ENCODE measurements around the gene WWOX.

The WWOX gene

DNA sequence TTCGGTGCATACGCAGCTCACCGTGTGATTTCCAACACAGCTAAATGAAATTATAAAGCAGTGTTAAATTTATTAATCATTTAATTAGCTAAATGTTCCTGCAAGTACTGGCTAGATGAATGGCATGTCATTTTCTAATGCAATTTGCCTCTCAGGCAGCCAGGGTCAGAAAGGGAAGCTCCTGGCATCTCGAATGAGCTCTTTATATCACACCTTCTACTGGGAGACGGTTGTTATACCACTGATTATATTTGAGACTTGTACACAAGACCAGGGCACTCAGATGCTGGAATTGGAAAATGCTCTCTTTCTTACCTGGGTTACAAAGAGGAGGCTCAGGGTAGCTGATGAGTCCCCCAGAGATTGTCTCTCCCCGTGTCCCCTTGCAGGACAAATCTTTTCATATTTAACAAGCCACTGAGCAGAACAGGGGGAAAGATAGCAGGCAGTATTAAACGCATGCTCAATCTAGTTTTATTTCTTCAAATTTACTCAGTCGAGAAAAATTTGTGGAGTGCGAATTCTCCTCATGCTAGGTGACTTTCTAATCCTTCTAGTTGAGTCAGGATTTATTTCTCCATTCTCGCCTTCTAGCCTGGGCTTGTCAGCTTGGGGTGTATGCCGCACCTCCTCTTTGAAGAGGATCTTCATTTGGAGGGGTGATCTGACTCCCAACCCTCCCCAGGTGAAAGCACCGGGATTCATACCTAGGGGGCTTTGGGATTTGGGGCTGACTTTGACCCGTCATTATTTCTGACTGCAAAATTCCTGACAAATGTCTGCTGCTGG is 1060.0 kb downstream of the WWOX start:
- DNase-seq (ENCODE audit: low read depth, low spot score), result no peak
- no peaks in the 10 kb centered on the region for H3K36me3 ChIP-seq (ENCODE audit: insufficient read depth, low read length)
- no peak overlapping the region for H3K27ac ChIP-seq
- no peak overlapping the region for H3K9ac ChIP-seq (ENCODE audit: insufficient read length)
- no peak overlapping the region for H3K4me3 ChIP-seq
- no peak for TF ChIP-seq FOXP2 (optimal IDR thresholded peaks at IDR 0.05; ENCODE audit: control extremely low read depth, extremely low read length, insufficient read depth)
- TF ChIP-seq POLR2AphosphoS5 (IDR thresholded peaks at IDR 0.05; ENCODE audit: borderline replicate concordance, low read depth, low read length), result no peak
- TF ChIP-seq EZH2 (IDR thresholded peaks at IDR 0.05), result no peak
- H3K9me3 ChIP-seq (ENCODE audit: low read depth, low read length), result no peaks in the 10 kb centered on the region

DNA sequence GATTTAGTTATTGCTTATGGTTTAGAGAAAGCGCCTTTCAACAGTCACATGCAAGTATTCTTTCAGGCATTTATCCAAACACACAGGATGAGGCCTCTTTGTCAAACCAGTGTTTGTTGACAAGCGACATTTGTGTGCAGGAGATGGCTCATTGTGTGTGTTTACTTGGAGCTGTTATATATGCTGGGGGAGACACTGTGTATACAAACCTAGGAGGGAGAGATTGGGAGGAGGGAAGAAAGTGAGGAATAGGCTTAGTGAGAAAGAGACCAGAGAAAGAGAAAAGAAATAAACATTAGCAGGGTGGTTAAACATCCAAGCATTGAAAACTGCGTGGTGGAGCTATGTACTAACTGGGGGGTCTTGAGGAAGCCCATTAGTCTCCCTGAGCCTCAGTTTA is 1063.5 kb downstream of the WWOX start:
- Histone ChIP-seq H3K9ac (ENCODE audit: insufficient read length) (no peak overlapping the region), H3K27ac (no peak overlapping the region), H3K9me3 (ENCODE audit: low read depth, low read length) (no peaks in the 10 kb centered on the region), H3K4me3 (no peak overlapping the region), H3K36me3 (ENCODE audit: insufficient read depth, low read length) (no peaks in the 10 kb centered on the region)
- TF ChIP-seq FOXP2 (optimal IDR thresholded peaks at IDR 0.05; ENCODE audit: control extremely low read depth, extremely low read length, insufficient read depth) (no peak), POLR2AphosphoS5 (IDR thresholded peaks at IDR 0.05; ENCODE audit: borderline replicate concordance, low read depth, low read length) (no peak), EZH2 (IDR thresholded peaks at IDR 0.05) (no peak)
- DNase-seq (ENCODE audit: low read depth, low spot score), result no peak

DNA sequence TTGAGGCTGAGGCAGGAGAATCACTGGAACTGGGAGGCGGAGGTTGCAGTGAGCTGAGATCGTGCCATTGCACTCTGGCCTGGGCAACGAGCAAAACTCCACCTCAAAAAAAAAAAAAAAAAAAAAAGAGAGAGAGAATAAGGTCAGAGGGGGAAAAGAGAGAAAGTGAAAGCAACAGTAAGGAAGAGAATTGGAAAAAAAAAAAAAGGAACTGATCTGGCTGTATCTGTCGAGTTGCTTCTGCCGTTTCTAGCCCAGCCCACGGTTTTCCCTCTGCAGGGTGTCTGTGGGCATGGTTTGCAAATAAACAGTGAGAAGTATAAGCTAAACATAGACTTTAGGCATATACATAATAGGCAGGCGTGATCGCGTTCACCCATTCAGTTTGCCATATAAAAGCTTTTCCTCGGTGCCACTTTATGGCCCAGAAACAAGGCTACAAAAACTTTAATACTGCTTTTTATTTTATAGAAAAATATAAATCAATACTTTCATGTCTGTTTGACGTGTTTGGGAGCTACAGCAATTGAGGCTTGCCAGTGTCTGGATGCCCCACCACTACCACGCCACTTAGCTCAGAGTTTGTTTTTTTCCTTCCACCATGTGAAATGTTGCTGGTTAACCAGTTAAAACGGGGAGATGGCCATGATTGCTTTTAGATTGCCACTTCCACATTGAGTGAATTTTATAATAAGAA is 1064.4 kb downstream of the WWOX start:
- Histone ChIP-seq H3K9me3 (ENCODE audit: low read depth, low read length) (no peaks in the 10 kb centered on the region), H3K4me3 (no peak overlapping the region), H3K9ac (ENCODE audit: insufficient read length) (no peak overlapping the region), H3K27ac (no peak overlapping the region), H3K36me3 (ENCODE audit: insufficient read depth, low read length) (no peaks in the 10 kb centered on the region)
- no peak for TF ChIP-seq POLR2AphosphoS5 (IDR thresholded peaks at IDR 0.05; ENCODE audit: borderline replicate concordance, low read depth, low read length)
- TF ChIP-seq EZH2 (IDR thresholded peaks at IDR 0.05), result no peak
- TF ChIP-seq FOXP2 (optimal IDR thresholded peaks at IDR 0.05; ENCODE audit: control extremely low read depth, extremely low read length, insufficient read depth), result no peak
- DNase-seq (ENCODE audit: low read depth, low spot score), result no peak

DNA sequence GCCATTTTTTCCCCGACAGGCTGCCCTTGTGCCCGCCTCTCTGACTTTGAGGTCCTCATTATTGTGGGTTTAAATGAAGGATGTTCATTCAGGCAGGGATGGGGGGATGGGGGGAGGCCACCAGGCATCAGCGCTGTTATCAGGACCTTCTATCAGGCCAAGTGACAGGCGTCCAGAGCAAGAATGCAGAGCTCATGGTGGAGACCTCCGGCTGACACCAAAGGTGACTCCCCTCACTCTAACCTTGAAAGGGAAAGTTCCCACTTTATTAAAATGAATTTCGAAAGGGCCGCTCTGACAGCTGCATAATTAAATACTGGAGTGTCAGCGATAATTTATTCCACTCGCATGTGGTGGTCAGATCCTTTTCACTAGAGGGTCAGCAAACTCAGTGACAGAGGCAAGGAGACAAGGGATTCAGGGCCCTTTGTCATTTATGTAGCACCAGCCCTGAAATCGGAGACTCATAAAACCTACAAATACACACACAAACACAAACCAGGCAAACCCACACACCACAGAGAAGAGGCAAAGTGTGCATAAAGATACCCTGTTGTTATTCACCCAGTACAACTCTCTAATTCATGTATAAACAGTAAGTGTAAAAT is 1065.0 kb downstream of the WWOX start:
- Histone ChIP-seq H3K9me3 (ENCODE audit: low read depth, low read length) (no peaks in the 10 kb centered on the region), H3K36me3 (ENCODE audit: insufficient read depth, low read length) (no peaks in the 10 kb centered on the region), H3K4me3 (no peak overlapping the region), H3K27ac (no peak overlapping the region), H3K9ac (ENCODE audit: insufficient read length) (no peak overlapping the region)
- no peak for DNase-seq (ENCODE audit: low read depth, low spot score)
- TF ChIP-seq FOXP2 (optimal IDR thresholded peaks at IDR 0.05; ENCODE audit: control extremely low read depth, extremely low read length, insufficient read depth), result no peak
- no peak for TF ChIP-seq POLR2AphosphoS5 (IDR thresholded peaks at IDR 0.05; ENCODE audit: borderline replicate concordance, low read depth, low read length)
- TF ChIP-seq EZH2 (IDR thresholded peaks at IDR 0.05), result no peak

DNA sequence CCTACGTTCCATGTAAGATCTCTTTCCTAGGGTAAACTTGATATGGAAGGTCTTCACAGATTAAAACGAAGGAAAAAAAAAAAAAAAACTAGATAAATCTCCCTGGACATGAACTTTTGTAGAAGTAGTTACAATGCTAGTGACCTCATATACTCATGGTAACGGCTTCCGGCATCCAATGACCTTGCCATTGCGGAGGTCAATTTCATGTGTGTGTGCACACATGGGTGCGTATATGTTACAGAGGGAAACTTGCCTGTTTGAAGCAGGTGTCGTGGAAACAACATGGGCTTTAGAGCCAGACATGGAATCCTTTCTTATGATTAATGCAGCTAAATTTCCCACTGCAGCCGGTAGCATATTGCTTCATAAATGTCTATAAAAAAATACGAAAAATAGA is 1065.6 kb downstream of the WWOX start:
- no peak overlapping the region for H3K27ac ChIP-seq
- DNase-seq (ENCODE audit: low read depth, low spot score), result no peak
- H3K9ac ChIP-seq (ENCODE audit: insufficient read length), result no peak overlapping the region
- no peak overlapping the region for H3K4me3 ChIP-seq
- H3K36me3 ChIP-seq (ENCODE audit: insufficient read depth, low read length), result no peaks in the 10 kb centered on the region
- TF ChIP-seq FOXP2 (optimal IDR thresholded peaks at IDR 0.05; ENCODE audit: control extremely low read depth, extremely low read length, insufficient read depth) (no peak), POLR2AphosphoS5 (IDR thresholded peaks at IDR 0.05; ENCODE audit: borderline replicate concordance, low read depth, low read length) (no peak), EZH2 (IDR thresholded peaks at IDR 0.05) (no peak)
- H3K9me3 ChIP-seq (ENCODE audit: low read depth, low read length), result no peaks in the 10 kb centered on the region

DNA sequence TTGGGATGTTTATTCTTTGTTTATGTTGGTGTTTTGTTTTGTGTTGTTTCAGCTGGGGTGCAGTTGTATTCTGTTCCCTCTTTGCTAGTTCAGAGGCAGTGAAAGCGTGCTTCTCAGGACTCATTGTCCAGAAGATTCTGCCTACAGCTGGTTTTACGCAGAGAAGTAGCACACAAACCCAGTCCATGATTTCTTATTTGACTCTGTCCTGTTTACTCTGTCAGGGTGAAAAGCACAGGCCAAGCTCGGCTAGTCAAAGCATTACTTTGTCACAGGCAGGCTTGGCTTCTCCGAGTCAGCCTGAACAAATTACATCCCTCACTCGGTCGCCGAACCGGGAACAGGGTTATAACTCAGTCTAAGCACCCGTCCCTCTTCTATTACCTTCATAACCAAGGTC is 1066.1 kb downstream of the WWOX start:
- H3K9ac ChIP-seq (ENCODE audit: insufficient read length), result no peak overlapping the region
- H3K4me3 ChIP-seq, result no peak overlapping the region
- TF ChIP-seq POLR2AphosphoS5 (IDR thresholded peaks at IDR 0.05; ENCODE audit: borderline replicate concordance, low read depth, low read length) (no peak), EZH2 (IDR thresholded peaks at IDR 0.05) (no peak), FOXP2 (optimal IDR thresholded peaks at IDR 0.05; ENCODE audit: control extremely low read depth, extremely low read length, insufficient read depth) (no peak)
- no peaks in the 10 kb centered on the region for H3K9me3 ChIP-seq (ENCODE audit: low read depth, low read length)
- H3K27ac ChIP-seq, result no peak overlapping the region
- H3K36me3 ChIP-seq (ENCODE audit: insufficient read depth, low read length), result no peaks in the 10 kb centered on the region
- DNase-seq (ENCODE audit: low read depth, low spot score), result no peak

DNA sequence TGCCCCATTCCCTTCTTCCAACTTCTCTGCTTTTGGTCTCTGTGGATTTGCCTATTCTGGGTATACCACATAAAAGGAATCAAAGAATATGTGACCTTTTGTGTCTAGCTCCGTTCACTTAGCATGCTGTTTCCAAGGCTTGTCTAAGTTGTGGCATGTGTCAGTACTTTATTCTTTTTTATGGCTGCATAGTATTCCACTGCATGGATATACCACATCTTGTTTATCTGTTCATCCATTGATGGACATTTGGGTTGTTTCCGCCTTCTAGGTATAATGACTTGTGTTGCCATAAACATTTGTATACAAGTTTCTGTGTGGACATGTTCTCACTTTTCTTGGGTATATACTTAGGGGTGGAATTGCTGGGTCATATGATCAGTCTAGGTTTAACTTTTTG is 1068.4 kb downstream of the WWOX start:
- Histone ChIP-seq H3K9me3 (ENCODE audit: low read depth, low read length) (no peaks in the 10 kb centered on the region), H3K9ac (ENCODE audit: insufficient read length) (no peak overlapping the region), H3K27ac (no peak overlapping the region), H3K4me3 (no peak overlapping the region), H3K36me3 (ENCODE audit: insufficient read depth, low read length) (no peaks in the 10 kb centered on the region)
- TF ChIP-seq FOXP2 (optimal IDR thresholded peaks at IDR 0.05; ENCODE audit: control extremely low read depth, extremely low read length, insufficient read depth) (no peak), EZH2 (IDR thresholded peaks at IDR 0.05) (no peak)
- DNase-seq (ENCODE audit: low read depth, low spot score), result no peak

DNA sequence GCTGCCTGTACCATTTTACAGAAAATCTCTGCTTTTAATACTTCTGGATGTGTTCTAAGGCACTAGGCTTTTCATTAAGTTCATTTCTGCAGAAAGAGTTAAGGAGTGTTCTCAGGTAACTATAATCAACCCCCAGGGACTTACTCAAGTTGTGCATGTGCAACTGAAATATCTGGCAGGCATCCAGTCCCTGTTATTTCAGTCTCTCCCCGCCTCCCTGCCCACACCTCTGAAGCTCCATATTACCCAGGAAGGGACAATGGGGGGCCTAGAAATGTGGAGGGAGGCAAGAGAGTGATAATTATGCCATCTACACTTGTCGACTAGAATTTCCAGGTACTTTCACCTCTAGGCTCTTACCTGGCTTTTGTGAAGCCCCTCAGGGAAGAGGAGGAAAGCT is 1068.9 kb downstream of the WWOX start:
- no peak overlapping the region for H3K9ac ChIP-seq (ENCODE audit: insufficient read length)
- no peaks in the 10 kb centered on the region for H3K36me3 ChIP-seq (ENCODE audit: insufficient read depth, low read length)
- H3K27ac ChIP-seq, result no peak overlapping the region
- H3K9me3 ChIP-seq (ENCODE audit: low read depth, low read length), result no peaks in the 10 kb centered on the region
- TF ChIP-seq EZH2 (IDR thresholded peaks at IDR 0.05) (no peak), POLR2AphosphoS5 (IDR thresholded peaks at IDR 0.05; ENCODE audit: borderline replicate concordance, low read depth, low read length) (no peak), FOXP2 (optimal IDR thresholded peaks at IDR 0.05; ENCODE audit: control extremely low read depth, extremely low read length, insufficient read depth) (no peak)
- no peak for DNase-seq (ENCODE audit: low read depth, low spot score)
- H3K4me3 ChIP-seq, result no peak overlapping the region

Data from SK-N-MC (cell line).